Measurements from ENCODE around the gene SETD3.
"Not testable (repeated sequence)": the region's sequence is repeated elsewhere in the genome, so short reads cannot be mapped to it uniquely, and the experiment has no call there.

SETD3 gene

GRCh38 chr14:99354166-99354875, 126.3 kb downstream of the SETD3 start:
- no peak for DNase-seq

- no peak for DNase-seq
Observed at GRCh38 chr14:99352688-99353280, 127.9 kb downstream of the SETD3 start.

GRCh38 chr14:99351166-99352007, 129.3 kb downstream of the SETD3 start:
- no peak for DNase-seq

GRCh38 chr14:99350751-99351150, 129.9 kb downstream of the SETD3 start:
- DNase-seq = no peak

GRCh38 chr14:99349721-99350495, 130.8 kb downstream of the SETD3 start:
- DNase-seq = no peak

- no peak for DNase-seq
Observed at GRCh38 chr14:99348816-99349614, 131.6 kb downstream of the SETD3 start.

GRCh38 chr14:99348231-99348630, 132.4 kb downstream of the SETD3 start:
- DNase-seq = not testable (repeated sequence)

Measured in SIG-M5 (cell line).